ENCODE data around the gene AADACL3. TPM values are rescaled to one million over a fixed set of nuclear protein-coding genes. Genes with fewer than 3 reads are reported as not detected.

Gene AADACL3
- total RNA-seq, 2 experiments from 2014 or later, result not detected

DNA sequence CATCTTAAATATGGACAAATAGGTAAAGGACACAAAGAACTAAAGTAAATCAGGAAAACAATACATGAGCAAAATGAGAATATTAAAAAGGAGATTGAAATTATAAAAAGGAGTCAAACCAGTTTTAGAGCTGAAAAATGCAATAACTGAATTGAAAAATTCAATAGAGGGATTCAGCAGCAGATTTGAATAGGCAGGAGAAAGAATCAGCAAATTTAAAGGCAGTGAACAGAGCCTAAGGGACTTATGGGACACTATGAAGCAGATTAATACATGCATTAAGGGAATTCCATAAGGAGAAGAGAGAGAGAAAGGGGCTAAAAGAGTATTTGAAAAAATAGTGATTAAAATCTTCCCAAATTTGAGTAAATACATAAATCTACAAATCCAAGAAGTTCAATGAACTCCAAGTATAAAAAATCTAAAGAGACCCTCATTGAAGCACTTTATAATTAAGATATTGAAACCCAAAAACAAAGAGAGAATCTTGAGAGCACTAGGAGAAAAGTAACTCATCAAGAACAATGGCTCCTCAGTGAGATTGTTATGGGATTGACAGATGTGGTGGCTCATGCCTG, 33.0 kb downstream of the AADACL3 start:
- Histone ChIP-seq H3K27ac (ENCODE audit: low read depth in 1 of 2, low read length in 2 of 2) (no peak overlapping the region), H3K27me3 (ENCODE audit: control insufficient read depth in 1 of 2, insufficient read depth in 2 of 2, low read length in 2 of 2) (peaks cover 14 to 27% of the 10 kb centered on the region in 2 experiments), H3K4me1 (ENCODE audit: insufficient read depth, low read length) (no peaks in the 10 kb centered on the region), H3K36me3 (ENCODE audit: insufficient read depth, low read length) (no peaks in the 10 kb centered on the region), H3K4me3 (ENCODE audit: low read length) (no peak overlapping the region), H3K9me3 (ENCODE audit: control insufficient read depth in 1 of 2, insufficient read depth in 1 of 2, low read length in 2 of 2) (peaks cover 11 to 35% of the 10 kb centered on the region in 2 experiments)
- Mint-ChIP-seq H3K4me3 (no peak overlapping the region), H3K4me1 (ENCODE audit: low read depth) (no peaks in the 10 kb centered on the region), H3K9me3 (peaks cover 17% of the 10 kb centered on the region), H3K36me3 (ENCODE audit: low read depth) (no peaks in the 10 kb centered on the region), H3K27me3 (peaks cover 67% of the 10 kb centered on the region), H3K27ac (no peak overlapping the region)
- no peak for ATAC-seq (ENCODE audit: poor library complexity)
- POLR2A ChIA-PET, result no interaction called here
- no peak for DNase-seq
- CTCF ChIA-PET, result no interaction called here
- TF ChIP-seq, protein P1, sequence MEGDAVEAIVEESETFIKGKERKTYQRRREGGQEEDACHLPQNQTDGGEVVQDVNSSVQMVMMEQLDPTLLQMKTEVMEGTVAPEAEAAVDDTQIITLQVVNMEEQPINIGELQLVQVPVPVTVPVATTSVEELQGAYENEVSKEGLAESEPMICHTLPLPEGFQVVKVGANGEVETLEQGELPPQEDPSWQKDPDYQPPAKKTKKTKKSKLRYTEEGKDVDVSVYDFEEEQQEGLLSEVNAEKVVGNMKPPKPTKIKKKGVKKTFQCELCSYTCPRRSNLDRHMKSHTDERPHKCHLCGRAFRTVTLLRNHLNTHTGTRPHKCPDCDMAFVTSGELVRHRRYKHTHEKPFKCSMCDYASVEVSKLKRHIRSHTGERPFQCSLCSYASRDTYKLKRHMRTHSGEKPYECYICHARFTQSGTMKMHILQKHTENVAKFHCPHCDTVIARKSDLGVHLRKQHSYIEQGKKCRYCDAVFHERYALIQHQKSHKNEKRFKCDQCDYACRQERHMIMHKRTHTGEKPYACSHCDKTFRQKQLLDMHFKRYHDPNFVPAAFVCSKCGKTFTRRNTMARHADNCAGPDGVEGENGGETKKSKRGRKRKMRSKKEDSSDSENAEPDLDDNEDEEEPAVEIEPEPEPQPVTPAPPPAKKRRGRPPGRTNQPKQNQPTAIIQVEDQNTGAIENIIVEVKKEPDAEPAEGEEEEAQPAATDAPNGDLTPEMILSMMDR (IDR thresholded peaks at IDR 0.05), result no peak
- intact Hi-C loops (cut with DNase I, micrococcal nuclease), result no loop called here

DNA sequence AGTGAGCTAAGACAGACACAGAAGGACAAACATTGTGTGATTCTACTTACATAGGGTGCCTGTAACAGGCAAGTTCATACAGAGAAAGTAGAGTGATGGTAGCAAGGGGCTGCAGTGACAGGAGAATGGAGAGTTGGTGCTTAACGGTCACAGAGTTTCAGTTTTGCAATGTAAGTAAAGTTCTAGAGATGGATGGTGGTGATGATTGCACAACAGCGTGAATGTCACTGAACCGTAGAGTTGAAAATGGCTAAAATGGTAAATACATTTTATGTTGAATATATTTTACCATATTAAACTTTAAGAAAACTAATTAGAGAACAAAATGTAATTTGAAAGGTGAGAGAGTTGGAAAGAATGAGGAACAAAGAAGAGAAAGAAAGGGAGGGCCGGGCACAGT, 38.8 kb downstream of the AADACL3 start:
- H3K36me3 Mint-ChIP-seq (ENCODE audit: low read depth), result no peaks in the 10 kb centered on the region
- H3K27me3 Mint-ChIP-seq, result peaks cover 42% of the 10 kb centered on the region
- no peak overlapping the region for H3K27ac ChIP-seq (ENCODE audit: low read depth in 1 of 2, low read length in 2 of 2)
- no peak overlapping the region for H3K4me3 Mint-ChIP-seq
- H3K4me1 ChIP-seq (ENCODE audit: insufficient read depth, low read length), result no peaks in the 10 kb centered on the region
- intact Hi-C loops (cut with DNase I, micrococcal nuclease), result no loop called here
- TF ChIP-seq, protein P1 (IDR thresholded peaks at IDR 0.05), result no peak
- H3K36me3 ChIP-seq (ENCODE audit: insufficient read depth, low read length), result no peaks in the 10 kb centered on the region
- H3K27me3 ChIP-seq (ENCODE audit: control insufficient read depth in 1 of 2, insufficient read depth in 2 of 2, low read length in 2 of 2), result peaks cover 0 to 17% of the 10 kb centered on the region in 2 experiments
- no peak overlapping the region for H3K4me3 ChIP-seq (ENCODE audit: low read length)
- H3K27ac Mint-ChIP-seq, result no peak overlapping the region
- ChIA-PET POLR2A (no interaction called here), CTCF (interaction anchor here (1.3 kb wide), 1 partner anchor 13 kb away, joined by 3 read pairs; no protein-coding TSS in a partner anchor)
- peaks cover 6% of the 10 kb centered on the region for H3K9me3 Mint-ChIP-seq
- ATAC-seq (ENCODE audit: poor library complexity), result no peak
- no peaks in the 10 kb centered on the region for H3K4me1 Mint-ChIP-seq (ENCODE audit: low read depth)
- H3K9me3 ChIP-seq (ENCODE audit: control insufficient read depth in 1 of 2, insufficient read depth in 1 of 2, low read length in 2 of 2), result peaks cover 0 to 9% of the 10 kb centered on the region in 2 experiments
- no peak for DNase-seq

DNA sequence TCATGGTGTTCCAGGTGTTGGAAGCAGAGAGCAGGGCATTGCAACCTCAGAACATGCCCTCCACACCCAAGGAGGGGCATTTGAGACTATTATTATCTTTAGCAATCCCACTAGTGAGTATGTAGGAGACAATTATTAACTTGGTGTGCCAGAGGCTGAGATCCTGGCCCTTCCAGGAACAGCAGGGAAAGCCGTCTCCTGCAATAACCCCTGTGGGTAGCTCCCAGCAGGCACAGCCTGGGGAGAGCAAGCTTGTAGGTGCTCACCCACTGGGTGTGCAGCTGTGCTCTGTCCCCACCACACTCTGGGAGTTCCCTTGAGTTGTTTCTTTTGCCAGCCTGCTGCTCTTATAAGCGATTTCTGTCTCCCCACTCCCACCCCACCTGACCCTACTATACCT, 40.4 kb downstream of the AADACL3 start:
- no peak overlapping the region for H3K4me3 Mint-ChIP-seq
- POLR2A ChIA-PET, result no interaction called here
- intact Hi-C loops (cut with DNase I, micrococcal nuclease), result no loop called here
- Histone ChIP-seq H3K4me1 (ENCODE audit: insufficient read depth, low read length) (no peaks in the 10 kb centered on the region), H3K4me3 (ENCODE audit: low read length) (no peak overlapping the region), H3K27ac (ENCODE audit: low read depth in 1 of 2, low read length in 2 of 2) (no peak overlapping the region), H3K9me3 (ENCODE audit: control insufficient read depth in 1 of 2, insufficient read depth in 1 of 2, low read length in 2 of 2) (no peaks in the 10 kb centered on the region), H3K27me3 (ENCODE audit: control insufficient read depth in 1 of 2, insufficient read depth in 2 of 2, low read length in 2 of 2) (peaks cover 4 to 13% of the 10 kb centered on the region in 2 experiments), H3K36me3 (ENCODE audit: insufficient read depth, low read length) (no peaks in the 10 kb centered on the region)
- DNase-seq (no peak), ATAC-seq (ENCODE audit: poor library complexity) (no peak)
- CTCF ChIA-PET, result no interaction called here
- TF ChIP-seq, protein P1 (IDR thresholded peaks at IDR 0.05), result no peak
- peaks cover 41% of the 10 kb centered on the region for H3K27me3 Mint-ChIP-seq
- no peak overlapping the region for H3K27ac Mint-ChIP-seq
- no peaks in the 10 kb centered on the region for H3K9me3 Mint-ChIP-seq
- no peaks in the 10 kb centered on the region for H3K4me1 Mint-ChIP-seq (ENCODE audit: low read depth)
- no peaks in the 10 kb centered on the region for H3K36me3 Mint-ChIP-seq (ENCODE audit: low read depth)

All from CD4-positive, alpha-beta T cell (primary cell).